Bronchial epithelial cell (primary cell): ENCODE data around the gene BTBD1. TPM values are rescaled to one million over a fixed set of nuclear protein-coding genes. Genes with fewer than 3 reads are reported as not detected.
"Not testable (repeated sequence)": the region's sequence is repeated elsewhere in the genome, so short reads cannot be mapped to it uniquely, and the experiment has no call there.

Experiments used
- DNase-seq: peaks from one replicate; pipeline ENCODE4 v3.0.0-alpha.2; 2010; ENCODE audit warnings: low read depth
- FAIRE-seq: peaks from 2 replicates; lab custom pipeline; 2011; peaks lifted over from hg19 to GRCh38; lab: Jason Lieb, UNC
- H3K27me3 ChIP-seq: 2 replicates; pipeline ENCODE4 v1.5.1; 2011; ENCODE audit warnings: low read length; ENCODE audit not compliant: control insufficient read depth, insufficient read depth
- H3K36me3 ChIP-seq: 2 replicates; pipeline ENCODE4 v1.5.1; 2011; ENCODE audit warnings: low read length; ENCODE audit not compliant: control insufficient read depth, insufficient read depth
- H3K4me3 ChIP-seq: 2 replicates; pipeline ENCODE4 v1.5.1; 2011; ENCODE audit warnings: mild to moderate bottlenecking, low read depth, low read length, control low read depth
- total RNA-seq: library from RNA; depleted of rRNA; stranded (reverse); fragments of >200 nt; gene quantifications from 2 replicates; pipeline ENCODE4 v1.2.1, GENCODE V29; 2014
- TF ChIP-seq, protein P1 (sequence below): IDR thresholded peaks from 2 replicates; pipeline ENCODE4 v1.5.1; 2011; ENCODE audit warnings: mild to moderate bottlenecking, moderate library complexity, low read length, control low read depth, inconsistent platforms; ENCODE audit not compliant: insufficient read depth, severe bottlenecking

BTBD1 gene
- total RNA-seq, 1 donor from 2014 or later = 78.2 TPM

GRCh38 chr15:83044156-83044555 is 22.9 kb downstream of the BTBD1 start:
- Histone ChIP-seq H3K27me3 (no peaks in the 10 kb centered on the region), H3K4me3 (no peak overlapping the region), H3K36me3 (peaks cover 11% of the 10 kb centered on the region)
- DNase-seq (no peak), FAIRE-seq (no peak)
- TF ChIP-seq, protein P1, sequence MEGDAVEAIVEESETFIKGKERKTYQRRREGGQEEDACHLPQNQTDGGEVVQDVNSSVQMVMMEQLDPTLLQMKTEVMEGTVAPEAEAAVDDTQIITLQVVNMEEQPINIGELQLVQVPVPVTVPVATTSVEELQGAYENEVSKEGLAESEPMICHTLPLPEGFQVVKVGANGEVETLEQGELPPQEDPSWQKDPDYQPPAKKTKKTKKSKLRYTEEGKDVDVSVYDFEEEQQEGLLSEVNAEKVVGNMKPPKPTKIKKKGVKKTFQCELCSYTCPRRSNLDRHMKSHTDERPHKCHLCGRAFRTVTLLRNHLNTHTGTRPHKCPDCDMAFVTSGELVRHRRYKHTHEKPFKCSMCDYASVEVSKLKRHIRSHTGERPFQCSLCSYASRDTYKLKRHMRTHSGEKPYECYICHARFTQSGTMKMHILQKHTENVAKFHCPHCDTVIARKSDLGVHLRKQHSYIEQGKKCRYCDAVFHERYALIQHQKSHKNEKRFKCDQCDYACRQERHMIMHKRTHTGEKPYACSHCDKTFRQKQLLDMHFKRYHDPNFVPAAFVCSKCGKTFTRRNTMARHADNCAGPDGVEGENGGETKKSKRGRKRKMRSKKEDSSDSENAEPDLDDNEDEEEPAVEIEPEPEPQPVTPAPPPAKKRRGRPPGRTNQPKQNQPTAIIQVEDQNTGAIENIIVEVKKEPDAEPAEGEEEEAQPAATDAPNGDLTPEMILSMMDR = no peak

GRCh38 chr15:83039206-83039605 is 27.8 kb downstream of the BTBD1 start:
- no peak overlapping the region for H3K4me3 ChIP-seq
- H3K36me3 ChIP-seq = peaks cover 7% of the 10 kb centered on the region
- no peaks in the 10 kb centered on the region for H3K27me3 ChIP-seq
- DNase-seq = no peak
- FAIRE-seq = no peak
- TF ChIP-seq, protein P1 = no peak

DNA sequence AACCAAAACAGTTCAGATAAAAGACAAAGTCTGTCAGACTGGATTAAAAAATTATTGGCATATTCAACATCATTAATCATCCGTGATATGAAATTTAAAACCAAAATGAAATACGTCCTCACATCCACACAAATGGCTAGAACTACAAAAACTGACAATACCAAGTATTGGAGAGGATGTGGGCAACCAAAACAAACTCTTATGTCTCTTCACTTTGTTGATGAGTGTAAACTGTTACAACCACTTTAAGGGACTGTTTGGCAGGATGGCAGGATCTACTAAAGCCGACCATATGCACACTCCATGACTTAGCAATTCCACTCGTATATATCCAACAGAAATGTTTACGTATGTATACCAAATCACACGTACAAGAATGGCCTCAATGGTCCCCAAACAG is 30.8 kb downstream of the BTBD1 start:
- Histone ChIP-seq H3K4me3 (no peak overlapping the region), H3K36me3 (peaks cover 1% of the 10 kb centered on the region), H3K27me3 (no peaks in the 10 kb centered on the region)
- no peak for FAIRE-seq
- TF ChIP-seq, protein P1 = no peak
- DNase-seq = no peak

DNA sequence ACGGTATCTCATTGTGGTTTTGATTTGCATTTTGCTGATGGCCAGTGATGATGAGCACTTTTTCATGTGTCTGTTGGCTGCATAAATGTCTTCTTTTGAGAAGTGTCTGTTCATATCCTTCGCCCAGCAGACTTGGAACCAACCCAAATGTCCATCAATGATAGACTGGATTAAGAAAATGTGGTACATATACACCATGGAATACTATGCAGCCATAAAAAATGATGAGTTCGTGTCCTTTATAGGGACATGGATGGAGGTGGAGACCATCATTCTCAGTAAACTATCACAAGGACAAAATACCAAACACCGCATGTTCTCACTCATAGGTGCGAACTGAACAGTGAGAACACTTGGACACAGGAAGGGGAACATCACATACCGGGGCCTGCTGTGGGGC is 35.8 kb downstream of the BTBD1 start:
- H3K27me3 ChIP-seq, H3K36me3 ChIP-seq, FAIRE-seq, H3K4me3 ChIP-seq, DNase-seq: not testable (repeated sequence)

- DNase-seq = no peak
- Histone ChIP-seq H3K36me3 (peaks cover 4% of the 10 kb centered on the region), H3K4me3 (no peak overlapping the region), H3K27me3 (no peaks in the 10 kb centered on the region)
- no peak for FAIRE-seq
- TF ChIP-seq, protein P1 = no peak
These were observed 37.0 kb downstream of the BTBD1 start for GRCh38 chr15:83030021-83030420.

DNA sequence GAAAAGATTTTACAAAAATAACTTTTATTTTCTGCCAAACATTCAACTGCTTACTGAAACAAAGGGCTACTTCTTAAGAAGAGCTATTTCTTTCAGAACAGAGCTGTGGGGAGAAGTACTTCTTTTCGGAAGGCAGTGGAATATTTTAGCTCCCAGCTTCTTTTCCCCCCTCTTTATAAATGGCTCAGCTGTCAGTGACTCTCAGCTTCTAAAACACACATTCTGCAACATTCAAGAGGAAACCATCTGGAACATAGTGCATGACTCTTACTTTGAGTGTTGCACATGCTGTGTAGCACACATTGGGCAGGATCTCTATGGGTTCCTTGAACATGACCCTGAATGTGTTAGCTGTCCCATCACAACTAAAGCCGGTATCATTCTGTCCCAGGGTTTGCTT is 48.6 kb downstream of the BTBD1 start:
- DNase-seq (no peak), FAIRE-seq (no peak)
- H3K36me3 ChIP-seq = peaks cover 6% of the 10 kb centered on the region
- TF ChIP-seq, protein P1 = no peak
- no peaks in the 10 kb centered on the region for H3K27me3 ChIP-seq
- no peak overlapping the region for H3K4me3 ChIP-seq
